GM23248 (cell line): ENCODE data around the gene C10orf90. TPM values are rescaled to one million over a fixed set of nuclear protein-coding genes. Genes with fewer than 3 reads are reported as not detected.
"Not testable (repeated sequence)": the region's sequence is repeated elsewhere in the genome, so short reads cannot be mapped to it uniquely, and the experiment has no call there.

Experiments used
- DNase-seq: peaks from one replicate; pipeline ENCODE4 v3.0.0-alpha.2; 2015
- H2AFZ ChIP-seq: fragments of 200-600 bp; sonication (generic); 2 replicates; pipeline ENCODE4 v1.6.1; 2016; ENCODE audit warnings: antibody characterized with exemption
- H3F3A ChIP-seq: fragments of 200-600 bp; sonication (generic); 2 replicates; pipeline ENCODE4 v1.6.1; 2016; ENCODE audit warnings: mild to moderate bottlenecking, antibody characterized with exemption, mixed run types; ENCODE audit not compliant: insufficient read depth
- H3K27ac ChIP-seq: fragments of 200-600 bp; sonication (generic); 2 replicates; pipeline ENCODE4 v1.5.1; 2016; ENCODE audit warnings: mild to moderate bottlenecking
- H3K27me3 ChIP-seq: fragments of 200-600 bp; sonication (generic); replicated peaks from 2 replicates; pipeline ENCODE4 v1.6.1; 2016; ENCODE audit warnings: mild to moderate bottlenecking; ENCODE audit not compliant: insufficient read depth
- H3K36me3 ChIP-seq: fragments of 200-600 bp; sonication (generic); 2 replicates; pipeline ENCODE4 v1.6.1; 2016; ENCODE audit warnings: low read depth, mild to moderate bottlenecking
- H3K4me1 ChIP-seq: fragments of 200-600 bp; sonication (generic); 2 replicates; pipeline ENCODE4 v1.6.1; 2016; ENCODE audit warnings: mild to moderate bottlenecking; ENCODE audit not compliant: insufficient read depth
- H3K4me2 ChIP-seq: fragments of 200-600 bp; sonication (generic); one replicate; pipeline ENCODE4 v1.6.1; 2016; ENCODE audit warnings: mild to moderate bottlenecking; ENCODE audit not compliant: unreplicated experiment
- H3K4me3 ChIP-seq: fragments of 200-600 bp; sonication (generic); 2 replicates; pipeline ENCODE4 v1.5.1; 2016; ENCODE audit warnings: mild to moderate bottlenecking
- H3K79me2 ChIP-seq: fragments of 200-600 bp; sonication (generic); 2 replicates; pipeline ENCODE4 v1.6.1; 2016; ENCODE audit warnings: mild to moderate bottlenecking; ENCODE audit not compliant: insufficient read depth
- H3K9ac ChIP-seq: fragments of 200-600 bp; sonication (generic); 2 replicates; pipeline ENCODE4 v1.6.1; 2016; ENCODE audit warnings: mild to moderate bottlenecking
- H3K9me2 ChIP-seq: fragments of 200-600 bp; sonication (generic); 2 replicates; pipeline ENCODE4 v1.6.1; 2016; ENCODE audit warnings: mixed run types, mild to moderate bottlenecking, moderate library complexity; ENCODE audit not compliant: insufficient read depth
- H3K9me3 ChIP-seq: fragments of 200-600 bp; sonication (generic); one replicate; pipeline ENCODE4 v1.6.1; 2017; ENCODE audit warnings: low read depth
- H4K20me1 ChIP-seq: fragments of 200-600 bp; sonication (generic); 2 replicates; pipeline ENCODE4 v1.6.0; 2016; ENCODE audit not compliant: insufficient read depth
- EZH2 ChIP-seq: fragments of 200-600 bp; sonication (generic); IDR thresholded peaks from 2 replicates; pipeline ENCODE4 v1.6.1; 2018; ENCODE audit warnings: antibody characterized with exemption, mild to moderate bottlenecking; ENCODE audit not compliant: insufficient read depth, poor library complexity, severe bottlenecking
- EZH2phosphoT487 ChIP-seq: fragments of 200-600 bp; sonication (generic); IDR thresholded peaks from 2 replicates; pipeline ENCODE4 v1.6.1; 2018; ENCODE audit warnings: antibody characterized with exemption, moderate library complexity, mild to moderate bottlenecking, low read depth; ENCODE audit not compliant: insufficient read depth
- WGBS, 2 experiments: methylation state at CpG; one replicate each; pipeline ENCODE4 v1.1.6; 2015 to 2017; ENCODE audit warnings: low lambda C conversion rate in 2 of 2, low coverage in 1 of 2; ENCODE audit errors: missing lambda C conversion rate in 2 of 2; 5-methylcytosine and 5-hydroxymethylcytosine counted together
- in situ Hi-C: fragments of 300-500 bp; cut with MboI; formaldehyde crosslinking; loops from 2 replicates; pipeline ENCODE4 v1.15.0; 2020
- polyA plus RNA-seq: library from polyadenylated mRNA; unstranded; fragments of >200 nt; fragmentation: Nextera tagmentation; extraction: Ambion mirVana; gene quantifications from 2 replicates; pipeline ENCODE4 v1.2.1, GENCODE V29; 2016
- total RNA-seq: library from RNA; depleted of rRNA; stranded (reverse); fragments of >200 nt; shearing (Covaris generic); gene quantifications from 2 replicates; pipeline ENCODE4 v1.2.3, GENCODE V29; 2014

Gene C10orf90
- total and polyA plus RNA-seq, 2 experiments from 2014 or later: 0.22 to 0.71 TPM

DNA sequence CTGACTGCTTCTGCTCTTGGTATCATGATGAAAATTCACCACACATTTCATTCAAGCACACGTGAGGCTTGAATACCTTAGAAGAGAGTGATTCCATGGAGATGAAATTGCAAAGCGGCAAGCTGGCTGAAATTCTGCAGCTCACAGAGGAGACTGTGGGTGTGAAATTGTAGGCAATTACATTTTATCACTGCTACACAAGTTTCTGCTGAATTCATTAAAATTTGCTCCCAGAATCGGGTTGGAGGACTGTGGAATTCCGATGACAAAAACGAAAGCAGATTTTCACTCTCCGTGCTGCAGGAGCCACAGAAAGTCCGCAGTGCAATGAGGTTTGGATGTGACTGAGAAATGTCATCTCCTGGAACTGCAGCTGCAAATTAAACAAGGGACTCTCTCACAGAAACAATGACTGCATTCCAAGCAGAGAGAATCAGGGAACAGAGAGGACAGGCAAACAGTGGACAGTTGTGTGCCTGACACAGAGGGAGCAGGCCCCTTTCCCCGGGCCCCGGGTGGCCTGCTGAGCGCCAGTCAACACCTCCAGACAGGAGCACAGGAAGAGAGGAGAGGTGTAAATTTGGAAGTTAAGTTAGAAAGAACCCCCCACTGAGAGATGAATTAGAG is 109.1 kb downstream of the C10orf90 start:
- peak overlapping the region; percentile 69 for H3K4me3 ChIP-seq
- peak overlapping the region; percentile 41 for H3K9ac ChIP-seq
- no peaks in the 10 kb centered on the region for H3K9me2 ChIP-seq
- WGBS, 2 experiments: 8 to 9% methylated on average over 10 of the region's 10 CpGs
- TF ChIP-seq EZH2phosphoT487 (no peak), EZH2 (no peak)
- H4K20me1 ChIP-seq: no peaks in the 10 kb centered on the region
- H3K4me2 ChIP-seq: peak overlapping the region; percentile 83
- no peak overlapping the region for H3K27ac ChIP-seq
- H3F3A ChIP-seq: no peaks in the 10 kb centered on the region
- no peaks in the 10 kb centered on the region for H3K27me3 ChIP-seq
- peak overlapping the region; percentile 82 for H2AFZ ChIP-seq
- no peaks in the 10 kb centered on the region for H3K9me3 ChIP-seq
- DNase-seq: peak; percentile 53
- H3K79me2 ChIP-seq: no peaks in the 10 kb centered on the region
- no peaks in the 10 kb centered on the region for H3K36me3 ChIP-seq
- in situ Hi-C loops: no loop called here
- H3K4me1 ChIP-seq: no peaks in the 10 kb centered on the region; the same call in 1 of the 2 replicates

DNA sequence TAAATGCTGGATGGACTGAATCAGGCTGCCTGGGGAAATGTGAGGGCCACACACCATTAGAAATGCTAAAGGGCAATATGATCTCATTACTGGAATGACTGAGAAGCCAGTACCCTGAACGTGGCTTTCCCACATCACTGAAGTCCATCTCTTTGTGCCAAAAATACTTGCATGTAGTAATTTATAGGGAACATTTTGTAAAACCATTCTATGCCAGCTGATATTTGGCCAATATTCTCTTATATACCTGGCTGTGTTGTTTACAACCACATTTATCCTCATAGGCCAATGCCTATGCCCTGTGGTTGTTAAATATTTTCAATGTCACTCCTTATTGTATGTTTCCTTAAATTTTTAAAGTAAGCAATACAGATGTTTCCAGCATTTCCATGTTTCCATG is 111.6 kb downstream of the C10orf90 start:
- Histone ChIP-seq H3K4me3 (no peak overlapping the region), H2AFZ (no peak overlapping the region), H3K4me1 (no peaks in the 10 kb centered on the region; the same call in 1 of the 2 replicates), H4K20me1 (no peaks in the 10 kb centered on the region), H3F3A (no peaks in the 10 kb centered on the region), H3K4me2 (no peak overlapping the region), H3K9ac (no peak overlapping the region), H3K36me3 (no peaks in the 10 kb centered on the region), H3K79me2 (no peaks in the 10 kb centered on the region), H3K27me3 (no peaks in the 10 kb centered on the region), H3K27ac (no peak overlapping the region), H3K9me3 (no peaks in the 10 kb centered on the region), H3K9me2 (no peaks in the 10 kb centered on the region)
- no peak for TF ChIP-seq EZH2
- TF ChIP-seq EZH2phosphoT487: no peak
- in situ Hi-C loops: no loop called here
- no peak for DNase-seq
- 13 to 14% methylated on average over 1 of the region's 1 CpG for WGBS, 2 experiments

DNA sequence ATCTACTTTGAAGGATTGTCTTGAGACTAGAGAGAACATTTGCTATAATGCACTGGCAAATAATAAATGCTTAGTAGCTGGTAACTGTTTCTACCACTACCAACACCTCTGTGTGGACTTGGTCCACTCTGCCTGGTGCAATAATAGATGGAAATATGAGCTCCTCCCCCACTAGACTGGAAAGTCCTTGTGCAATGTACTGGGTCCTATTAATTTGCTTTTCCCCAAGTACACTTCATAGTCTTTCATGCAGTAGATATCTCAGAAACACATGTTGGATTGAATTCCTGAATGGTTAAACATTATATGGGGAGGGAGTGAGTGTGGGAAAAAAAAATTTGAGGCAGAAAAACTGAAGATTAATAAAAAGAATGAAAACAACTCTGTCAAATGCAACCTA is 119.3 kb downstream of the C10orf90 start:
- Histone ChIP-seq H3K27ac (no peak overlapping the region), H3K4me2 (no peak overlapping the region), H3K9me3 (no peaks in the 10 kb centered on the region), H3K27me3 (peaks cover 33% of the 10 kb centered on the region), H4K20me1 (no peaks in the 10 kb centered on the region), H3K4me1 (no peaks in the 10 kb centered on the region), H3F3A (no peaks in the 10 kb centered on the region), H3K79me2 (no peaks in the 10 kb centered on the region), H3K4me3 (no peak overlapping the region), H3K9ac (no peak overlapping the region), H3K9me2 (no peaks in the 10 kb centered on the region), H3K36me3 (no peaks in the 10 kb centered on the region), H2AFZ (no peak overlapping the region)
- no peak for DNase-seq
- TF ChIP-seq EZH2: no peak
- no peak for TF ChIP-seq EZH2phosphoT487
- in situ Hi-C loops: no loop called here

DNA sequence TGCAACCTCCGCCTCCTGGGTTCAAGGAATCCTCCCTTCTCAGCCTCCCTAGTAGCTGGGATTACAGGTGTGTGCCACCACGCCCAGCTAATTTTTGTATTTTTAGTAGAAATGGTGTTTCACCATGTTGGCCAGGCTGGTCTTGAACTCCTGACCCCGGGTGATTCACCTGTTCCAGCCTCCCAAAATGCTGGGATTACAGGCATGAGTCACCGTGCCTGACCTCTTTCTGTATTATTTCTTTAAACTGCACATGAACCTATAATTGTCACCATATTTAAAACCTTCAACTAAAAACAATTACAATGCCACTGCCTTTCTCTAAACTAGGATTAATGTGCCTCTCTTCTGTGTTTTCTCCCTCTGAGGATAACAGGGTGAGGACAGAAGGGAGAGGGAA is 119.9 kb downstream of the C10orf90 start:
- H3K9me3 ChIP-seq, H3K79me2 ChIP-seq, H3K36me3 ChIP-seq, H3K9ac ChIP-seq, H3F3A ChIP-seq, H2AFZ ChIP-seq, H3K27ac ChIP-seq, H3K4me1 ChIP-seq, H3K4me2 ChIP-seq, in situ Hi-C loops, H4K20me1 ChIP-seq, H3K4me3 ChIP-seq, H3K9me2 ChIP-seq: not testable (repeated sequence)
- H3K27me3 ChIP-seq: peaks cover 37% of the 10 kb centered on the region
- DNase-seq: peak; percentile 23
- WGBS, 2 experiments: 50 to 67% methylated on average over 4 of the region's 4 CpGs

DNA sequence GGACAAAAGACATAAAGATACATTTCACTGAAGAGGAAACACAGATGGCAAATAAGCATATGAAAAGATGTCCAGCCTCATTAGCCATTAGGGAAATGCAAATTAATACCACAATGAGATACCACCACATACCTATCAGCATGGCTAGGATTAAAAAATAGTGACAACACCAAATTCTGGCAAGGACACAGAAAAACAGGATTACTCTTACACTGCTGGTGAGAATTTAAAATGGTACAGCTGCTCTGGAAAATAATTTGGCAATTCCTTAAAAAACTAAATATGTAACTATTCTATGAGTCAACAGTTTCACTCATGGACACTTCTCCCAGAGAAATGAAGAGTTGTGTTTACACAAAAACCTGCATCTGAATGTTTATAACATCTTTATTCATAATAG is 121.1 kb downstream of the C10orf90 start:
- Histone ChIP-seq H3K27me3 (peaks cover 49% of the 10 kb centered on the region), H3K4me2 (no peak overlapping the region), H3K9me2 (no peaks in the 10 kb centered on the region), H2AFZ (no peak overlapping the region), H3K9ac (no peak overlapping the region), H3F3A (no peaks in the 10 kb centered on the region), H4K20me1 (no peaks in the 10 kb centered on the region), H3K4me3 (no peak overlapping the region), H3K79me2 (no peaks in the 10 kb centered on the region), H3K4me1 (no peaks in the 10 kb centered on the region), H3K27ac (no peak overlapping the region), H3K36me3 (no peaks in the 10 kb centered on the region), H3K9me3 (no peaks in the 10 kb centered on the region)
- in situ Hi-C loops: no loop called here
- TF ChIP-seq EZH2phosphoT487 (no peak), EZH2 (no peak)
- DNase-seq: no peak
